Coronary artery (tissue), 2 donors: ENCODE data around the gene GIT1.

ENCODE experiments used
- DNase-seq: peaks from one replicate; pipeline ENCODE4 v3.0.0-alpha.2; 2017; ENCODE audit warnings: low spot score
- H3K27ac ChIP-seq, 2 donors: fragments of 200-600 bp; sonication (generic); one replicate each; pipeline ENCODE4 v1.5.1; 2016 to 2019
- H3K4me3 ChIP-seq: fragments of 200-600 bp; sonication (generic); 2 replicates; pipeline ENCODE4 v1.5.1; 2016; ENCODE audit warnings: mild to moderate bottlenecking, moderate library complexity
- TF ChIP-seq, protein P1 (sequence below): fragments of 200-600 bp; sonication (generic); IDR thresholded peaks from one replicate; pipeline ENCODE4 v1.5.1; 2019; ENCODE audit warnings: antibody characterized with exemption

GIT1 gene

DNA sequence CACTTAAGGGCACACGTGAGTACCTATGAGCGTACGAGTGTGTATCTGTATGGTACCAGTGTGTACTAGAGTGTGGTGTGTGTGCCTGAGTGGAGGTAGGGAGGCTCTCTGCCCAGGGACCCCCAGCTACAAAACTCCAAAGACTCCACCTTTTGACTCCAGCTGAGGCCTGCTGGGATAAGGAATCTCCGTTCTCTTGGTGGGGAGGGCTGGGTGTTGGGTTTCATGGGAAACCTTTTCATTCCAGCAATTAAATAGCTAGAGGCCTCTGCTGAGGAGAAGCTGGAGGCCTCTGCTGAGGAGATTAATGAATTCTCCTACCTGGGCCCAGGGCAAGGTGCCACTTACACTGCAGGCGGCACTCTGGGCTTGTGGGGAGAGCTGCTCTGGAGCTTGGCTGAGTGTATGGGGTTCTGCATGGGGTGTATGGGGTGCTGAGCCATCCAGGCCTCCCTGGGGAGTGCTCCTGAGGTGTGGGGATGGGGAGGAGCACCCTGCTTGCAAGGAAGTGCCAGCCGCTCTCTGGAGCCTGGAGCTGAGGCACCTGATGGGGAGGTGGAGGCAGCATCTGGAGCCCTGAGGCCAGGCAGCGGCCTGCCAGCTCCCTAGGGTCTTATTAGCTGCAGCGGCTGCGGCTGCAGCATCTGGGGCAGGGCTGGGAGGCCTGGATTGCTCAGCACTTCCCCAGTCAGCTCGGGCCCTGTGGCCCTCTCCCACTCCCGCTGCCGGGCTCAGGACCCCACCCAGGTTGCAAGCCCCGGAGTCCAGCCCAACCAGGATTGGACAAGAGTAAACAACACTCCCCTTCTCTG, 8.1 kb upstream of the GIT1 start:
- Histone ChIP-seq H3K4me3 (no peak overlapping the region), H3K27ac (peak overlapping the region in 1 of 2 donors; percentile 0)
- DNase-seq: no peak
- TF ChIP-seq, protein P1, sequence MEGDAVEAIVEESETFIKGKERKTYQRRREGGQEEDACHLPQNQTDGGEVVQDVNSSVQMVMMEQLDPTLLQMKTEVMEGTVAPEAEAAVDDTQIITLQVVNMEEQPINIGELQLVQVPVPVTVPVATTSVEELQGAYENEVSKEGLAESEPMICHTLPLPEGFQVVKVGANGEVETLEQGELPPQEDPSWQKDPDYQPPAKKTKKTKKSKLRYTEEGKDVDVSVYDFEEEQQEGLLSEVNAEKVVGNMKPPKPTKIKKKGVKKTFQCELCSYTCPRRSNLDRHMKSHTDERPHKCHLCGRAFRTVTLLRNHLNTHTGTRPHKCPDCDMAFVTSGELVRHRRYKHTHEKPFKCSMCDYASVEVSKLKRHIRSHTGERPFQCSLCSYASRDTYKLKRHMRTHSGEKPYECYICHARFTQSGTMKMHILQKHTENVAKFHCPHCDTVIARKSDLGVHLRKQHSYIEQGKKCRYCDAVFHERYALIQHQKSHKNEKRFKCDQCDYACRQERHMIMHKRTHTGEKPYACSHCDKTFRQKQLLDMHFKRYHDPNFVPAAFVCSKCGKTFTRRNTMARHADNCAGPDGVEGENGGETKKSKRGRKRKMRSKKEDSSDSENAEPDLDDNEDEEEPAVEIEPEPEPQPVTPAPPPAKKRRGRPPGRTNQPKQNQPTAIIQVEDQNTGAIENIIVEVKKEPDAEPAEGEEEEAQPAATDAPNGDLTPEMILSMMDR: no peak

DNA sequence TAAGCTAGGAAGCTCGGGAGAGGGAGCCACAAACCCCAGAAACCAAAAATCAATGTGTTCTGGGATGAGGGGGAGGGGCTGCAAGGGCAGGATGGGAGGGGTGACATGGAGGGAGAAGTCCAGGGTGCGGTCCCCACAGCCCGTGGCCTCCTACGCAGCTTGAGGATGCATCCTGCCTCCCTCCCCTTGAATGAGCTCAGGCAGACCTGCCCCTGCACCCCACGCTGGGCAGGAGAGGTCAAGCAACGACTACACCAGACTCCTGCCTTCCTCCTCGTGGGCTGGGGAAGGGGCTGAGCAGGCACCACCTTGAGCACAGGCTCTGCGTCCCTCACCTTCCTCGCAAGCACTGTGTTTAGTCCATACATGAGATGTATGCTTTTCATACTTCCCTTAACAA, 7.4 kb upstream of the GIT1 start:
- Histone ChIP-seq H3K27ac (peak overlapping the region in 1 of 2 donors; percentile 28), H3K4me3 (no peak overlapping the region)
- DNase-seq: no peak
- TF ChIP-seq, protein P1: no peak

DNA sequence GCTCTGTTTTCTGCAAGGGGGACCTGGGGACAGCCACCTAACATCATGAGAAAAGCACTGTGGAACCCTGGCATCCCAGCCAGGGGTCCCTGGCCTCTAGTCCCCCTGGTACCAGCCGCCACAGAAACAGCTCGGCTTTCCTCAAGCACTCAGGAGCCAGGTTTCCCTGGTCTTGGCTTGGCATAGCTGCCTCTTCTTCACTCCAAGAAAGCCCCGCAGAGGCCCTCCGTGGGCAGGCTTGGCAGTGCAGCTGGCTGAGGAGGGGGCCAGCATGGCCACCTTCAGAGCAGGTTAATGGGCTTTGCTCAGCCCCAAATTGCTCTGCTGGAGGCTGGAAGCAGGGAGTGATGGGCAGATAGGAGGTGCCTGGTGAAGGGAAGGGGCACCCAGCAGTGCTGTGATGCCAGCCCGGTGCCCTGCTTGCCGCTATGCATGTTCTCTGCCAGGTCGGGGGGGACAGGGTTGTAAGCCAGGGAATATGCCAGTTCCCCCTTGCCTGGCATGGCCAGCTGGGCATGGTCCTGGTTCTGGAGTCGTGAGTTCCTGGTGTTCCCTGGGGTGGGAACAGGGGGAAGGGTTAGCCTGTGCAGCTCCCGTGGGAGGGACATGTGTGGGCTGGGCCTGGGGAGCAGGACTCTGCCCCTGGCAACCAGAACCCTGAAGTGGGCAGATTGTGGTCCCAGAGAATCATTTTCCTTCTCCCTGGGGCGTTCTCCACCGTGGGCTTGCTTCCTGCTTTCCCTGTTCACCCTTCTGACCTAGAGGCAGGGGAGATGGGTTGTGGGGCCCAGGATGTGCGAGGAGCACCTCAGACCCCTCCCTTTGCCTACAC, 6.7 kb upstream of the GIT1 start:
- DNase-seq: no peak
- Histone ChIP-seq H3K27ac (peak overlapping the region in 1 of 2 donors; percentile 28), H3K4me3 (no peak overlapping the region)
- TF ChIP-seq, protein P1: no peak

DNA sequence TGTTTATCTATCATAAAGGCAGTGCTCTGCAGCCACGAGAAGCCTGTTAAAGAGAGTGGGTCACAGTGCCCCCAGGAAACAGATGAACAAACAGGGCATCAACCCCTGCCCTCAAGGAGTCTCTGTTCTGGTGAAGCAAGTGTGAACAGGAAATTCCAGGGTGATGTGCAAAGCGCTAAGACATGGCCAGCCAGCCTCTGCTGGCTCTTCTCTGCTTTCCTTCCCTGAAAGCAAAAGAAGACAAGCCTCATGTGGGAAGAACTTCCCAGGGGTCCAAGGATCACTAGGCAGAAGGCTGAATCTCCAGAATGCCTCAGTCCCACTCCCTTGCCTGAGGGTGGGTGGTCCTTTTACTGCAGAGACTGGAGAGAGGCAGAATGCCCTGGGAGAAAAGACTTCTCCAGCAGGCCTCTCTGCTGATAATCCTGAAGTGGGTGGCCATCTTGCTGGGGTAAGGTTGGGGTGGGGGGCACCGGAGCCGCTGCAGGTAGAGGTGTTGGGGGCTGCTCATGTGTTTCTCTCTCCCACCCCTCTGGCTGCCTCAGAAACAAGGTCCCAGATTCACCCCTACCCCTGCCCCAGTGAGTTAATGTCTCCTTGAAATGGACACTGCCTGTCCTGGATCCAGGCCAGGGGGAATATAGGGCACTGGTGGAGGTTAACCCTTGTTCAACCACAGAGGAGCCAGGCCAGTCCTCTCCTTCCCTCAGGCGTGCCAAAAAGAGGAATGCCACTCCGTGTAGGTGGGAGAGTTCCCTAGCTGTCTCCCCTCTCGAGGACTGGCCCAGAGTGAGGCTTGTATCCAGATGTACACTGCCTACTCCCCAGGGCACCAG, 5.9 kb upstream of the GIT1 start:
- TF ChIP-seq, protein P1: no peak
- H3K27ac ChIP-seq: peak overlapping the region in 1 of 2 donors; percentile 10
- no peak for DNase-seq

DNA sequence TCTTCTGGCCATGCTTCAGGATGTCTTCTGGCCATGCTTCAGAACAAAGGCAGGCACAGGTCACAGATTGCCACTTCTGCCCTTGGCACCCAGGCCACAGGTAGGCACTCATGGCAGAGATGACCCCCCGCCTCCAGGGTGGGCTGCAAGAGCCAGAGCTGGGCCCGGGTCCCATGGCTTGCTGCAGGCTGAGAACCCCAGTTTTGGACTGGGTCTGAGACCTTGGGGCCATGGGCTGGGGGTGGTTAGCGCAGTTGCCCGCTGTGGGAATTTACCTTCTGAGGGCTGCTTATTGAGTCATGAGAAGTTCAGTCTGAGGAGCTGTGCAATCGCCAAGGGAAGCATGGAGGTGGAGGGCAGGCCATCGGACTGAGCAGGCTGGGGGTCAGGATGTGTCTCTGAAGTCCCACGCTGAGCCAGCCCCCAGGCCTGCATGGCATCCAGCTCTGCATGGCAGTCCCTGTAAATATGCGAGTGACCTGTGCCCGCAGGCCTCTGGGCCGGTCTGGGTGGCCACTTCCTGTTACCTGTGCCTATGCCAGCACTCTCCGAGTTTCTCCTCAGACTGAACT, 5.2 kb upstream of the GIT1 start:
- H3K27ac ChIP-seq: no peak overlapping the region
- H3K4me3 ChIP-seq: no peak overlapping the region
- DNase-seq: no peak
- TF ChIP-seq, protein P1: no peak

More for the DNA sequence above, 5.9 kb upstream of the GIT1 start:
- H3K4me3 ChIP-seq: no peak overlapping the region

DNA sequence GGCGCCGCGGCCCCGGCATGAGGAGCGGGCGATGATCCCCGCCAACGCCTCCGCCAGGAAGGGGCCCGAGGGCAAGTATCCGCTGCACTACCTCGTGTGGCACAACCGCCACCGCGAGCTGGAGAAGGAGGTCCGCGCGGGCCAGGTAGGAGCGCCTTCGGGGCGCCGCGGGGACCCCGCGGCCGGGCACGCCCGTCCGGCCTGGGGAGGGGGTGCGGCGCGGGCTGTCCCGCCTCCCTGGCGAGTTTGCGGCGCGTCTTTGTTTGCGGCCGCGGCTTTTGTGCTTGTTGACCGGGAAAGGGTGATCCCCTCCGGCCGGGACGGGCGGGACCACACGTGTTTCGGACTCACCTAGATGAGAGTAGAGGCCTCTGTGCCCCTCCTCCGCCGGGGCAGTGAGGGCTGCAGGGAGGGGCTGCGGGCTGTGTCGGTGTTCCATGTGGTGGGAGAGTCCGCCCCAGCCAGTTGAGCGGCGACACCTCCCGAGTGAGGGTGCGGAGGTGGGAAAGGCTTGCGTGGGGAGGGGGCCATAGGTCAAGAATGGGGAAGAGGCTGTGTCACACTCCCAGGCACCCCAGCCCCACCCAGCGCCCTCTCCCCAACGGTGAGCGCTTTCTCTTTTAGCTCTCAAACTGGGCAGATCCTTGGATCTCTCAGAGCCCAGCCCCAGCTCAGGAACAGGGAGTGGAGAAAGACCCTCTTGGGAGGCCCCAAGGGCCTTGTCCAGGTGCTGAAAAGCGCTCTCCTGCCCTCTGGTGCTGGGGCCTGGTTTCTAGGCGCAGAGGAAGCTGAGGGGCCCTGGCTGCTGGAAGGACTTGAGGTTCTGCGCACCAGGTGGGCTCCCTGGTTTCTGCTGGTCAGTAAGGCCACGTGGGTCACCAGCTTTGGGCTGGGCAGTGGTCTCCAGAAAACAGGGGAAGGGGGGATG, 4.4 kb upstream of the GIT1 start:
- no peak for DNase-seq
- TF ChIP-seq, protein P1: no peak
- Histone ChIP-seq H3K4me3 (peak overlapping the region; percentile 99), H3K27ac (peak overlapping the region in 1 of 2 donors; percentile 96)
